BLaER1 (cell line): ENCODE measurements around the gene CDS2.
"Not testable (repeated sequence)": the region's sequence is repeated elsewhere in the genome, so short reads cannot be mapped to it uniquely, and the experiment has no call there.

Experiments
- H3K27ac ChIP-seq: shearing (Covaris generic); formaldehyde crosslinking; 2 replicates; pipeline ENCODE4 v1.8.1; 2022
- H3K27me3 ChIP-seq: shearing (Covaris generic); formaldehyde crosslinking; 2 replicates; pipeline ENCODE4 v1.8.1; 2022
- H3K36me3 ChIP-seq: shearing (Covaris generic); formaldehyde crosslinking; 2 replicates; pipeline ENCODE4 v1.8.1; 2022
- H3K4me1 ChIP-seq: shearing (Covaris generic); formaldehyde crosslinking; 2 replicates; pipeline ENCODE4 v1.8.1; 2022
- H3K4me2 ChIP-seq: shearing (Covaris generic); formaldehyde crosslinking; 2 replicates; pipeline ENCODE4 v1.8.1; 2022
- H3K4me3 ChIP-seq: shearing (Covaris generic); formaldehyde crosslinking; 2 replicates; pipeline ENCODE4 v1.8.1; 2022
- H3K9ac ChIP-seq: shearing (Covaris generic); formaldehyde crosslinking; 2 replicates; pipeline ENCODE4 v1.8.1; 2022
- H3K9me3 ChIP-seq: shearing (Covaris generic); formaldehyde crosslinking; 2 replicates; pipeline ENCODE4 v1.8.1; 2022
- H4K20me1 ChIP-seq: shearing (Covaris generic); formaldehyde crosslinking; 2 replicates; pipeline ENCODE4 v1.8.1; 2022
- Cebpa-rat ChIP-seq: shearing (Covaris generic); IDR thresholded peaks from 2 replicates; pipeline ENCODE4 v1.8.1; 2022

The CDS2 gene

GRCh38 chr20:5095931-5096330 is 30.9 kb upstream of the CDS2 start:
- H4K20me1 ChIP-seq, result no peaks in the 10 kb centered on the region
- no peaks in the 10 kb centered on the region for H3K27me3 ChIP-seq
- no peak overlapping the region for H3K4me2 ChIP-seq
- no peaks in the 10 kb centered on the region for H3K9me3 ChIP-seq
- H3K4me3 ChIP-seq, result no peak overlapping the region
- no peak overlapping the region for H3K27ac ChIP-seq
- H3K9ac ChIP-seq, result no peak overlapping the region
- no peaks in the 10 kb centered on the region for H3K4me1 ChIP-seq
- H3K36me3 ChIP-seq, result peaks cover 63% of the 10 kb centered on the region
- TF ChIP-seq Cebpa-rat, result no peak

GRCh38 chr20:5096463-5096862 is 30.3 kb upstream of the CDS2 start:
- H3K36me3 ChIP-seq, result peaks cover 67% of the 10 kb centered on the region

GRCh38 chr20:5099009-5099408 is 27.8 kb upstream of the CDS2 start:
- H3K9ac ChIP-seq, H3K27me3 ChIP-seq, H3K4me2 ChIP-seq, H3K4me3 ChIP-seq, H3K9me3 ChIP-seq, H3K4me1 ChIP-seq, H3K27ac ChIP-seq: not testable (repeated sequence)
- H3K36me3 ChIP-seq, result peaks cover 86% of the 10 kb centered on the region
- peaks cover 26% of the 10 kb centered on the region; the same call in 1 of the 2 replicates for H4K20me1 ChIP-seq

More at GRCh38 chr20:5096463-5096862, 30.3 kb upstream of the CDS2 start:
- Histone ChIP-seq H4K20me1 (peaks cover 5% of the 10 kb centered on the region; the same call in 1 of the 2 replicates), H3K27ac (no peak overlapping the region), H3K4me1 (no peaks in the 10 kb centered on the region), H3K4me3 (no peak overlapping the region), H3K9ac (no peak overlapping the region), H3K27me3 (no peaks in the 10 kb centered on the region), H3K9me3 (no peaks in the 10 kb centered on the region), H3K4me2 (no peak overlapping the region)
- no peak for TF ChIP-seq Cebpa-rat

- not testable (repeated sequence) for H3K4me3 ChIP-seq, H3K27me3 ChIP-seq, H3K9me3 ChIP-seq, H3K9ac ChIP-seq, H3K4me2 ChIP-seq, H3K27ac ChIP-seq, H3K4me1 ChIP-seq
- peaks cover 95% of the 10 kb centered on the region for H3K36me3 ChIP-seq
- H4K20me1 ChIP-seq, result peaks cover 32% of the 10 kb centered on the region; the same call in 1 of the 2 replicates
These were observed 26.9 kb upstream of the CDS2 start for GRCh38 chr20:5099909-5100308.

GRCh38 chr20:5100684-5101347 is 26.0 kb upstream of the CDS2 start:
- H3K27ac ChIP-seq, result no peak overlapping the region
- H3K9me3 ChIP-seq, result no peaks in the 10 kb centered on the region
- H3K4me2 ChIP-seq, result no peak overlapping the region
- no peaks in the 10 kb centered on the region for H3K4me1 ChIP-seq
- TF ChIP-seq Cebpa-rat, result no peak
- H3K27me3 ChIP-seq, result no peaks in the 10 kb centered on the region
- peaks cover 95% of the 10 kb centered on the region for H3K36me3 ChIP-seq
- no peak overlapping the region for H3K4me3 ChIP-seq
- no peak overlapping the region for H3K9ac ChIP-seq
- H4K20me1 ChIP-seq, result peaks cover 32% of the 10 kb centered on the region; the same call in 1 of the 2 replicates

GRCh38 chr20:5104479-5104878 is 22.3 kb upstream of the CDS2 start:
- Histone ChIP-seq H3K27me3 (no peaks in the 10 kb centered on the region), H3K4me2 (no peak overlapping the region), H3K4me3 (no peak overlapping the region), H3K9me3 (no peaks in the 10 kb centered on the region), H3K4me1 (no peaks in the 10 kb centered on the region), H3K9ac (no peak overlapping the region), H4K20me1 (peaks cover 32% of the 10 kb centered on the region; the same call in 1 of the 2 replicates), H3K27ac (no peak overlapping the region), H3K36me3 (peaks cover 95% of the 10 kb centered on the region)
- no peak for TF ChIP-seq Cebpa-rat

GRCh38 chr20:5109276-5109675 is 17.5 kb upstream of the CDS2 start:
- peaks cover 23% of the 10 kb centered on the region for H3K4me1 ChIP-seq
- 0 out of 2 replicates have a peak, but pooled peaks cover 3% of the 10 kb centered on the region for H4K20me1 ChIP-seq
- no peak overlapping the region for H3K9ac ChIP-seq
- H3K4me2 ChIP-seq, result no peak overlapping the region
- no peak for TF ChIP-seq Cebpa-rat
- H3K36me3 ChIP-seq, result peaks cover 75% of the 10 kb centered on the region
- no peaks in the 10 kb centered on the region for H3K27me3 ChIP-seq
- no peaks in the 10 kb centered on the region for H3K9me3 ChIP-seq
- no peak overlapping the region for H3K4me3 ChIP-seq
- no peak overlapping the region for H3K27ac ChIP-seq

GRCh38 chr20:5113615-5113986 is 13.2 kb upstream of the CDS2 start:
- Histone ChIP-seq H3K9ac (peak overlapping the region; percentile 88), H3K27me3 (no peaks in the 10 kb centered on the region), H3K9me3 (no peaks in the 10 kb centered on the region), H4K20me1 (peaks cover 39% of the 10 kb centered on the region), H3K4me3 (peak overlapping the region; percentile 93), H3K36me3 (peaks cover 71% of the 10 kb centered on the region), H3K4me1 (peaks cover 57% of the 10 kb centered on the region), H3K4me2 (peak overlapping the region; percentile 97), H3K27ac (peak overlapping the region; percentile 90)
- no peak for TF ChIP-seq Cebpa-rat

GRCh38 chr20:5114403-5114802 is 12.4 kb upstream of the CDS2 start:
- peak overlapping the region; percentile 97; the same call in 1 of the 2 replicates for H3K4me2 ChIP-seq
- H3K27me3 ChIP-seq, result no peaks in the 10 kb centered on the region
- H3K9me3 ChIP-seq, result no peaks in the 10 kb centered on the region
- peaks cover 64% of the 10 kb centered on the region for H3K36me3 ChIP-seq
- no peak overlapping the region for H3K27ac ChIP-seq
- peaks cover 47% of the 10 kb centered on the region for H4K20me1 ChIP-seq
- no peak overlapping the region for H3K4me3 ChIP-seq
- peaks cover 57% of the 10 kb centered on the region for H3K4me1 ChIP-seq
- TF ChIP-seq Cebpa-rat, result no peak
- H3K9ac ChIP-seq, result no peak overlapping the region; the same call in 1 of the 2 replicates

- Histone ChIP-seq H3K27ac (no peak overlapping the region), H3K4me3 (peak overlapping the region; percentile 86)
These were observed 9.9 kb upstream of the CDS2 start for GRCh38 chr20:5116875-5117274.

More at GRCh38 chr20:5116875-5117274, 9.9 kb upstream of the CDS2 start:
- H3K27me3 ChIP-seq, result no peaks in the 10 kb centered on the region
- peaks cover 61% of the 10 kb centered on the region for H3K4me1 ChIP-seq
- peaks cover 46% of the 10 kb centered on the region for H3K36me3 ChIP-seq
- TF ChIP-seq Cebpa-rat, result no peak
- H3K9ac ChIP-seq, result peak overlapping the region; percentile 72
- no peaks in the 10 kb centered on the region for H3K9me3 ChIP-seq
- peak overlapping the region; percentile 89 for H3K4me2 ChIP-seq
- peaks cover 50% of the 10 kb centered on the region for H4K20me1 ChIP-seq
